SKM-1 (cell line): ENCODE results near the gene N4BP2L2.

ENCODE experiments used
- DNase-seq: peaks from one replicate; lab custom pipeline; 2025; ENCODE audit not compliant: unreplicated experiment; lab: John Stamatoyannopoulos, UW

The N4BP2L2 gene

DNA sequence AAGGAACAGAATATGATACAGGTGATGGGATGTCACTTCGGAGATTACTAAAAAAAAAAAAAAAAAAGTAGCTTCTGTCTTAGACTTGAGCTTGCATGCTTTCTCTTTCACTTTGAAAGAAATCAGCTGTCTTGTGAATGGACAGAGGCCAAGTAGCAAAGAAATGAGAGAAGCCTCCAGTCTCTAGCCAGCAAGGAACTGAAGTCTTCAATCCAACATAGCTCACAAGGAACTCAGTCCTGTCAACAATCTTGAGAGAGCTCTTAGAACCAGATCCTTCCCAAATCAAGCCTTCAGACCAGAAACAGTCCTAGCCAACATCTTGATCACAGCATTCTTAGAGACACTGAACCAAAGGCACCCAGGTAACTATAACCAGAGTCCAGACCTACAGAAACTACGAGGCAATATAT lies 7.7 kb downstream of the N4BP2L2 start:
- no peak for DNase-seq

DNA sequence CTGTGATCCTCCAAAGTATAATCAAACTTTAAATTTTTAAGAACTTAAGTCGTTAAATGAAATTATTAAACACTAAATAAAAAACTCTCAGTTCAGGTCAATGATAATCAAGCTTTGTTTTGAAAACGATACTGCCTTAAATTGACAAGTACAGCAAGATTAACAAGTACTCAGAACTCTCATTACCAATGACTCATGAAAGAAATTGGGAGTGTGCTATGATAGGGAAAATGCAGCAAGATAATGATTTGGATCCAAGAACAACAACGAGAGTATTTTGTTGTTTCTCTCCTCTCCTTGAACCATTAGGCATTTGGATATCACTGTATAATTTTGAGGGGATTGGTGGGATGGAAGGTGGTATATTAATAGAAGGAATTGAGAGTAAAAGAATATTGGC lies 10.2 kb downstream of the N4BP2L2 start:
- DNase-seq = no peak

DNA sequence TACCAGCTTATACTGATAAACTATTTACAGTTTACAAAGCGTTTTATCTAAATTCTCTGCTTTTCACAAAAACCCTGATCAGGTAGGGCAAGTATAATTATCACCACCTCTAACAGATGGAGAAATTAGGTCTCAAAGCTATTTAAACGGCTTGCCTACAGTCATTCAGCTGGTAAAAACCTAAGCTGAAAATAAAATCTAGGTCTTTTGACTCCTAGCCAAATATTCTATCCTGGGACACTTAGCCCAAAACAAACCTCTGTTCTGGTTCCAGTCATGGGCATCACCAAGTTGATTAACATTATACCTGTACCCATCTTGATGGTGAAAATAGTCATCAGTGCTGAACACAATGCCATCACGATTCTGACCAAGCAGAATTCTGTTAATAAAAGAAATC lies 11.4 kb downstream of the N4BP2L2 start:
- no peak for DNase-seq

DNA sequence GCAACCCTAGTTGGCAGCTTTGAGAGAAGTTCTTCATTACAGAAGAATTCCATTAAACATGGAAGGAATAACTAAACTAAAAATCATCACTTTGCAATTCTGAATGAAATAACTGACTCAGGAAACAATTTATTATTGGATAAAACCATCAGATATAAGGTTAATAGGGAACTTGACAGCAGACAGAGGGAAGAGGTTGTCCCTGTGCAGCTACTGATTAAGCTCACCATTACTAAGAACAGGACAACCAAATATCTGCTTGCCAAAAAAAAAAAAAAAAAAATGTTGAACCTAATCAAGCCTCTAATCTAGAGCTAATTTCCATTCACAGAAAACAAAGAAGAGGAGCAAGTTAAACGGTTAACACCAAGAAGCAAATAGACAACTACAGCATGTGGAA lies 12.8 kb downstream of the N4BP2L2 start:
- no peak for DNase-seq

- no peak for DNase-seq
These were observed 23.3 kb downstream of the N4BP2L2 start for GRCh38 chr13:32515246-32515645.

DNA sequence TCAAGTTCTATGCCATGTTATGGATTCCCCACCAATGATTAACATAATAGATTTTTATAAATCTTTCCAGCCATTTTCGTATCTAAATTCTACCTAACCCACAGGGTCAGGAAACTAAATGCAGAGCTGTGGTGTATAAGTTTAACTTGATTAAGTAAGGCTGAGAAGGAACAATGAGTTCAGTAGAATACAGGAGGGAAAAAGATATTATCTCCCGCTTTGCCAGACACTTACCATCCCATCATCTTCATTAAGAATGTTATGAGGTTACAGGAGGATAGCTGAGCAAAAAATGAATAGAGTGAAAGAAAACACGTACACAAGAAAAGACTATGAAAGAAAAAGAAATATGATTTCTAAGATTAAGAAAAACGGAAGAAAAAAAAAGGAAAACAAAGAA lies 27.1 kb downstream of the N4BP2L2 start:
- DNase-seq = no peak

- no peak for DNase-seq
These were observed 33.7 kb downstream of the N4BP2L2 start for GRCh38 chr13:32504876-32505275.

GRCh38 chr13:32504263-32504662 lies 34.3 kb downstream of the N4BP2L2 start:
- DNase-seq = no peak

DNA sequence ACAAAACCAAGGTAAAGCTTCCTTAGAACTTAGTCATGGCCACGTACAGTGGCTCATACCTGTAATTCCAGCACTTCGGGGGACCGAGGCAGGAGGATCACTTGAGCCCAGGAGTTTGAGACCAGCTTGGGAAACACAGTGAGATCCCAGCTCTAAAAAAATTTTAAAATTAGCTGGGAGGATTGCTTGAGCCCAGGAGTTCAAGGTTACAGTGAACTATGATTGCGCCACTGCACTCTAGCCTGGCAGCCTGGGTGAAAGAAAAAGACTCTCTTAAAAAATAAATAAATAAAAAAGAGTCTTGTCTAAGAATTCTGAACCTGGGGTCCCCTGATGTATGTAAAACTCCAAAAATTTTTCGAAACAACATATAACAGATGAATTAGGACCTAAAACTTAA lies 34.9 kb downstream of the N4BP2L2 start:
- no peak for DNase-seq

- no peak for DNase-seq
These were observed 37.5 kb downstream of the N4BP2L2 start for GRCh38 chr13:32501064-32501463.

GRCh38 chr13:32499538-32500210 lies 38.9 kb downstream of the N4BP2L2 start:
- no peak for DNase-seq

- no peak for DNase-seq
These were observed 41.0 kb downstream of the N4BP2L2 start for GRCh38 chr13:32497589-32497988.

- DNase-seq = no peak
These were observed 41.9 kb downstream of the N4BP2L2 start for GRCh38 chr13:32496599-32497160.

- DNase-seq = no peak
These were observed 42.8 kb downstream of the N4BP2L2 start for GRCh38 chr13:32495841-32496240.

DNA sequence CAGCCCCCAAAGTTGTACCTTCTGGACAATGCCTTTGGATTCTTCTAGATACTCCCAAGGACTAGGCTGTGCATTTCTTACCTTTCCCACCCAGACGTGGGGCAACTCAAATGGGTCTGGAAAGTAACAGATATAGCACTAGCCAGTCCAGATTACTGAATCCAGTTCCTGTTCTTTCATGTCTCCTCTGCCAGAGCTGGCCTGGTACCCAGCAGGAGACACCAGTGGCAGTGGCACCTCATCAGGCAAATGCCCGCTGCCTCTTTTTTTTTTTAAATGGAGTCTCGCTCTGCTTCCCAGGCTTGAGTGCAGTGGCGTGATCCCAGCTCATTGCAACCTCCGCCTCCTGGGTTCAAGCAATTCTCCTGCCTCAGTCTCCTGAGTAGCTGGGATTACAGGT lies 43.2 kb downstream of the N4BP2L2 start:
- DNase-seq = no peak

DNA sequence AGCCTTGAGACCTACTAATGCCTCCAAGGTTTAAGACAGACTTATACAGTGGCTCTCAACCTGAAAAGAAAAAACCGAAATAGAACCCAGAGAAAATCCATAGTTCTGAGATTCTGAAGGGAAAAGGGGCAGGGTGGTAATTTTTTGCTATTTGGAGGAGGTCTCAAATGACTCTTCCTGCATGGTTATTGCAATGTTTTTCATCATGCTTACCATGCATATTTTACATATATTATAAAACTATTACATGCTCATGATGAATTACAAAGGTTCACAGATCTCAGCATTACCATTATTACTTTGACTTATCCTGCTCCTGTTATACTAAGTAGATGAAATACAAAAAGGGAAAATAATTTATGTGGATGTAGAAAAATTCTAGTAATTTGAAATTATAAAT lies 47.6 kb downstream of the N4BP2L2 start:
- DNase-seq = no peak

DNA sequence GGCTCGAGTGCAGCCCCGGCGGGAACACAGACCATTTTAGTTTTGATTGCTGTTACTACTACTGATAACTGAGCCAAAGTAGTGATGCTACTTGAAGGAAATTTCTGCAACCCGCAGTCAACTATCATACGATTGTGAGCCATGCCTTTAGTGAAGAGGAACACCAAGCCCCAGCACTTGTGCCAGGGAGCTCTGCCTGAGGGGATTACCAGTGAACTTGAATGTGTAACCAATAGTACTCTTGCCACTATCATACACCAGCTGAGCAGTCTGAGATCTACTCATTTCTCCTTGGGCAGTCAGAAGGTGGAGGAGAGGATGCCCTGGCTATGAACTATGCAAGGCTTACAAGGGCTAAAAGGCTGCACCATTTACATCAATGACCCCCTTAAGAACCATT lies 61.7 kb downstream of the N4BP2L2 start:
- DNase-seq = no peak

DNA sequence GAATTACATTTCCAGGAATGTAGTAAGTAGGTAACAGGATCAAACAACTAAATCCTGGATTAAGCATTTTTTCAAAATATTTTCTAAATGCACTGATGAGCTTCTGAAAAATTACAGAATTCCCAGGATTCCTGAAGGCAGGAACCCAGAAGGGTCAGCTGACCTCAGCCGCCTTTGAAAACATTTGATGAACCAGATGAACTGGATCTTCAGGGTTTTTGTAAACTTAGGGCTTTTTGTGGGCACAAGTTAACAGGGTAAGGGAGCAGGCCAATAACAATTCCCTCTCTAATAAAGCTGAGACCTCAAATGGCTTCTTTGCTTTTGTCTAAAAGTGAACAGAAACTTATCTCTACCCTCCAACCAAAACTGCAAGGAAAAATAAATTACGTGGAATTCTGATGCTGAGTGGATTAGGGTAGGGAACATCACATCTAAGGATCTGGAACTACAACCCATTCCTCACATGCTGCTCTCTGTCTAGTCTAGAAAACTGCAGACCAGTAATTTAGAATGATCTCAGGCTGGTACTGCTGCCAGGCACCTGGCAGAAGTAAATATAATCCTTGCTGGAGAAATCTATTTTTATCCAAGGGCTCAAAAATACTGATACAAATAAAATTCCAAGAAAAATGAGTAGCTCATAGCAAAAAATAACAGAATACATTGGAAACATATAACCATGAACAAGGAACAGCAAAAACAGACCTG lies 62.4 kb downstream of the N4BP2L2 start:
- no peak for DNase-seq

GRCh38 chr13:32474999-32475792 lies 63.4 kb downstream of the N4BP2L2 start:
- no peak for DNase-seq

- DNase-seq = no peak
These were observed 64.9 kb downstream of the N4BP2L2 start for GRCh38 chr13:32473650-32474049.

GRCh38 chr13:32472194-32472621 lies 66.4 kb downstream of the N4BP2L2 start:
- DNase-seq = no peak
